Activated T-cell treated with anti-CD3 and anti-CD28 coated beads, Interleukin-2, amount 50 U/mL, for 48 hours (primary cell): ENCODE data around the gene OR56A3.
A peak's percentile ranks its signal among the peaks of the same experiment; 100 is the strongest.
"Not testable (repeated sequence)": the region's sequence is repeated elsewhere in the genome, so short reads cannot be mapped to it uniquely, and the experiment has no call there.

Experiments
- DNase-seq, 2 experiments: peaks; one replicate each; pipeline ENCODE4 v3.0.0-alpha.2; 2020

Gene OR56A3

GRCh38 chr11:5941951-5942350 is at the start of gene OR56A3:
Gene OR56A3, plus strand, starts transcription at chr11:5942251. Its CDS starts 5,096 bp downstream, at chr11:5947347.
- DNase-seq = no peak

GRCh38 chr11:5892908-5893307 is 49.1 kb upstream of the OR56A3 start, which contains the start of gene OR52E5:
Gene OR52E5, plus strand, starts transcription at chr11:5893208. Its CDS starts 7,569 bp downstream, at chr11:5900777.
- DNase-seq = no peak

GRCh38 chr11:5899534-5899933 is 42.5 kb upstream of the OR56A3 start:
- no peak for DNase-seq

GRCh38 chr11:5910540-5910939 is 31.5 kb upstream of the OR56A3 start:
- DNase-seq = no peak

- DNase-seq = peak; percentile 21 to 24
Measured at GRCh38 chr11:5922749-5923426, 19.2 kb upstream of the OR56A3 start.

GRCh38 chr11:5923427-5923776 is 18.6 kb upstream of the OR56A3 start:
- no peak for DNase-seq

GRCh38 chr11:5923794-5924193 is 18.3 kb upstream of the OR56A3 start:
- no peak for DNase-seq

- DNase-seq = no peak
Measured at GRCh38 chr11:5928271-5928670, 13.8 kb upstream of the OR56A3 start.

- no peak for DNase-seq
Measured at GRCh38 chr11:5928811-5929210, 13.2 kb upstream of the OR56A3 start.

- DNase-seq = no peak
Measured at GRCh38 chr11:5929571-5930368, 12.3 kb upstream of the OR56A3 start.

- DNase-seq = no peak
Measured at GRCh38 chr11:5930614-5931013, 11.4 kb upstream of the OR56A3 start.

- DNase-seq = no peak
Measured at GRCh38 chr11:5931061-5931460, 11.0 kb upstream of the OR56A3 start.

- DNase-seq = no peak
Measured at GRCh38 chr11:5932671-5933070, 9.4 kb upstream of the OR56A3 start.

- no peak for DNase-seq
Measured at GRCh38 chr11:5933116-5933515, 8.9 kb upstream of the OR56A3 start.

- no peak for DNase-seq
Measured at GRCh38 chr11:5937868-5938602, 4.0 kb upstream of the OR56A3 start.

- no peak for DNase-seq
Measured at GRCh38 chr11:5938603-5938965, 3.5 kb upstream of the OR56A3 start.

GRCh38 chr11:5940748-5941147 is 1.3 kb upstream of the OR56A3 start:
- no peak for DNase-seq

GRCh38 chr11:5955586-5955985 is 13.5 kb downstream of the OR56A3 start:
- no peak for DNase-seq

- DNase-seq = not testable (repeated sequence)
Measured at GRCh38 chr11:5960704-5961320, 18.8 kb downstream of the OR56A3 start.

GRCh38 chr11:5966958-5967357 is 24.9 kb downstream of the OR56A3 start:
- no peak for DNase-seq

GRCh38 chr11:5967708-5968107 is 25.7 kb downstream of the OR56A3 start:
- DNase-seq = no peak

- no peak for DNase-seq
Measured at GRCh38 chr11:5968394-5968793, 26.3 kb downstream of the OR56A3 start, which contains the start of gene OR56A5. Gene OR56A5, minus strand, starts transcription at chr11:5968494. Its CDS starts 0 bp downstream, at chr11:5968494.

- no peak for DNase-seq
Measured at GRCh38 chr11:5973530-5973929, 31.5 kb downstream of the OR56A3 start.
